C4-2B (cell line): ENCODE results near the gene KLC1.

ENCODE experiments used
- ZFX ChIP-seq: fragments of 450-650 bp; IDR thresholded peaks from 2 replicates; pipeline ENCODE4 v1.6.1; 2017
- TF ChIP-seq, protein P1 (sequence below): fragments of 450-650 bp; conservative IDR thresholded peaks from 2 replicates; pipeline ENCODE4 v1.5.1; 2017; ENCODE audit warnings: mild to moderate bottlenecking

DNA sequence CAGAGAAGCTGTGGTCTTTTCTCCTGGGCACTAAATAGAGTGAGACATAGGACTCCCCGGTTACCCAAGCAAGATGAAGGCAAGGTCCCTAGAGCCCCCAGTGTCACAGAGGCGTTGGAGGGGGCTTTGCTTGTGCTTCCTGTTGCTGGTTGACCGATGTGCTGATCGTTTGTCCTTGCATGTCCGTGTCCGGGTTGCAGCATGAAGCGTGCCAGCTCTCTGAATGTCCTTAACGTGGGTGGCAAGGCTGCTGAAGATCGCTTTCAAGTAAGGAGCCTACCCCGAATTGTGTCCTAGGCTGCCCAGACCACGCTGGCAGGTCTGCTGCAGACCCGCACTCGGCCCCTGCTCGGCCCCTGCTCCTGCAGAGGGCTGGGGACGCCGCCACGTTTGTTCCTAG lies 63.1 kb downstream of the KLC1 start:
- TF ChIP-seq, protein P1, sequence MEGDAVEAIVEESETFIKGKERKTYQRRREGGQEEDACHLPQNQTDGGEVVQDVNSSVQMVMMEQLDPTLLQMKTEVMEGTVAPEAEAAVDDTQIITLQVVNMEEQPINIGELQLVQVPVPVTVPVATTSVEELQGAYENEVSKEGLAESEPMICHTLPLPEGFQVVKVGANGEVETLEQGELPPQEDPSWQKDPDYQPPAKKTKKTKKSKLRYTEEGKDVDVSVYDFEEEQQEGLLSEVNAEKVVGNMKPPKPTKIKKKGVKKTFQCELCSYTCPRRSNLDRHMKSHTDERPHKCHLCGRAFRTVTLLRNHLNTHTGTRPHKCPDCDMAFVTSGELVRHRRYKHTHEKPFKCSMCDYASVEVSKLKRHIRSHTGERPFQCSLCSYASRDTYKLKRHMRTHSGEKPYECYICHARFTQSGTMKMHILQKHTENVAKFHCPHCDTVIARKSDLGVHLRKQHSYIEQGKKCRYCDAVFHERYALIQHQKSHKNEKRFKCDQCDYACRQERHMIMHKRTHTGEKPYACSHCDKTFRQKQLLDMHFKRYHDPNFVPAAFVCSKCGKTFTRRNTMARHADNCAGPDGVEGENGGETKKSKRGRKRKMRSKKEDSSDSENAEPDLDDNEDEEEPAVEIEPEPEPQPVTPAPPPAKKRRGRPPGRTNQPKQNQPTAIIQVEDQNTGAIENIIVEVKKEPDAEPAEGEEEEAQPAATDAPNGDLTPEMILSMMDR: no peak
- no peak for TF ChIP-seq ZFX
